HCT116 (cell line): ENCODE data around the gene ARGLU1. TPM values are rescaled to one million over a fixed set of nuclear protein-coding genes. Genes with fewer than 3 reads are reported as not detected.

ENCODE experiments used
- ATAC-seq: fragments of 200-7000 bp; cut with Tn5 transposase; 2 replicates; pipeline ENCODE4 v1.9.1; 2020; ENCODE audit warnings: mild to moderate bottlenecking, moderate library complexity
- BruUV-seq: library from RNA; stranded (reverse); fragments of 400-500 nt; replicated peaks from 2 replicates; lab custom pipeline; 2021; lab: Mats Ljungman, UMichigan
- CTCF ChIA-PET: fragments of 300-600 bp; sonication (Branson Sonifier 250); formaldehyde crosslinking; loops from one replicate; lab custom pipeline; 2021; ENCODE audit warnings: antibody characterized with exemption; lab: Charles Lee
- POLR2A ChIA-PET: fragments of 300-600, 350-600 bp; sonication (Branson Sonifier 250); formaldehyde crosslinking; loops from one replicate; lab custom pipeline; 2021; ENCODE audit warnings: antibody characterized with exemption; lab: Charles Lee
- RAD21 ChIA-PET, 2 experiments: fragments of 300-600 bp; sonication (Branson Sonifier 250); formaldehyde crosslinking; loops; one replicate each; lab custom pipeline; 2023; ENCODE audit warnings: low total read pairs in 2 of 2; ENCODE audit not compliant: uncharacterized antibody in 2 of 2, unreplicated experiment in 2 of 2, low non-redundant PET in 1 of 2; lab: Charles Lee
- DNase-seq: peaks from one replicate; pipeline ENCODE4 v3.0.0-alpha.2; 2010; ENCODE audit warnings: low read depth, low spot score
- H2AFZ ChIP-seq: fragments of 200-600 bp; shearing (Covaris generic), sonication (generic); 2 replicates; pipeline ENCODE4 v1.6.1; 2017; ENCODE audit warnings: low read depth, mixed run types, mixed read lengths, antibody characterized with exemption, low read length; ENCODE audit not compliant: poor library complexity, severe bottlenecking
- H3K27ac ChIP-seq: 2 replicates; pipeline ENCODE4 v1.5.1; 2012; ENCODE audit warnings: low read depth, low read length
- H3K27me3 ChIP-seq: fragments of 200-600 bp; sonication (generic); 2 replicates; pipeline ENCODE4 v1.6.1; 2016; ENCODE audit warnings: mixed run types, low read length, mixed read lengths; ENCODE audit not compliant: insufficient read depth
- H3K36me3 ChIP-seq, 2 experiments: fragments of 200-500 bp in 1 of 2; fragments of 200-600 bp in 1 of 2; sonication (Bioruptor generic) in 1 of 2; sonication (generic) in 1 of 2; 2 replicates each; pipeline versions ENCODE4 v1.5.1 to v1.6.1; 2014 to 2016; ENCODE audit warnings: low read length in 2 of 2, inconsistent platforms in 1 of 2, mixed read lengths in 1 of 2, mixed run types in 1 of 2; ENCODE audit not compliant: insufficient read depth in 2 of 2, control insufficient read depth in 1 of 2
- H3K4me1 ChIP-seq, 2 experiments: fragments of 200-600 bp in 1 of 2; sonication (generic) in 1 of 2; 2 replicates each; pipeline versions ENCODE4 v1.5.1 to v1.6.1; 2012 to 2017; ENCODE audit warnings: low read length in 2 of 2, inconsistent platforms in 1 of 2, mild to moderate bottlenecking in 1 of 2, mixed read lengths in 1 of 2, mixed run types in 1 of 2, moderate library complexity in 1 of 2; ENCODE audit not compliant: insufficient read depth in 2 of 2, control insufficient read depth in 1 of 2
- H3K4me2 ChIP-seq: fragments of 200-600 bp; sonication (generic); 2 replicates; pipeline ENCODE4 v1.6.1; 2017; ENCODE audit warnings: mixed run types, low read length, mixed read lengths
- H3K4me3 ChIP-seq, 2 experiments: fragments of 200-600 bp in 1 of 2; sonication (generic) in 1 of 2; replicated peaks in 1 of 2; 2 replicates each; pipeline ENCODE4 v1.5.1; 2011 to 2016; ENCODE audit warnings: low read length in 2 of 2, control low read depth in 1 of 2, low read depth in 1 of 2, mild to moderate bottlenecking in 1 of 2, mixed read lengths in 1 of 2, mixed run types in 1 of 2
- H3K79me2 ChIP-seq: fragments of 200-600 bp; sonication (generic); 2 replicates; pipeline ENCODE4 v1.6.1; 2017; ENCODE audit warnings: mild to moderate bottlenecking, mixed run types, low read length, moderate library complexity, mixed read lengths; ENCODE audit not compliant: insufficient read depth
- H3K9ac ChIP-seq: fragments of 200-600 bp; sonication (generic); 2 replicates; pipeline ENCODE4 v1.6.1; 2016; ENCODE audit warnings: low read length, mixed read lengths
- H3K9me2 ChIP-seq: fragments of 200-600 bp; sonication (generic), shearing (Covaris generic); 2 replicates; pipeline ENCODE4 v1.6.1; 2017; ENCODE audit warnings: mixed run types, mild to moderate bottlenecking, moderate library complexity; ENCODE audit not compliant: insufficient read depth
- H3K9me3 ChIP-seq, 2 experiments: fragments of 200-500 bp in 1 of 2; fragments of 200-600 bp in 1 of 2; sonication (Bioruptor generic) in 1 of 2; sonication (generic) in 1 of 2; 2 replicates each; pipeline ENCODE4 v1.6.1; 2014 to 2017; ENCODE audit warnings: low read length in 2 of 2, mixed read lengths in 2 of 2, inconsistent platforms in 1 of 2, low read depth in 1 of 2, mild to moderate bottlenecking in 1 of 2, mixed run types in 1 of 2, moderate library complexity in 1 of 2; ENCODE audit not compliant: control insufficient read depth in 1 of 2, insufficient read depth in 1 of 2
- H4K20me1 ChIP-seq: fragments of 200-600 bp; sonication (generic), shearing (Covaris generic); 2 replicates; pipeline ENCODE4 v1.6.1; 2017; ENCODE audit warnings: mixed run types, mild to moderate bottlenecking, moderate library complexity; ENCODE audit not compliant: insufficient read depth
- CBX3 ChIP-seq: IDR thresholded peaks from 2 replicates; pipeline ENCODE4 v1.6.1; 2012; ENCODE audit warnings: low read depth
- CEBPB ChIP-seq: IDR thresholded peaks from 2 replicates; pipeline ENCODE4 v1.6.1; 2012; ENCODE audit warnings: low read depth
- CTCF ChIP-seq, 3 experiments: fragments of 200-600 bp in 1 of 3; sonication (generic) in 1 of 3; IDR thresholded peaks in 2 of 3; conservative IDR thresholded peaks in 1 of 3; 2 replicates each; pipeline ENCODE4 v1.5.1; 2012 to 2017; ENCODE audit warnings: low read depth in 2 of 3, low read length in 2 of 3, antibody characterized with exemption in 1 of 3, borderline replicate concordance in 1 of 3, control low read depth in 1 of 3, mild to moderate bottlenecking in 1 of 3, mixed read lengths in 1 of 3, mixed run types in 1 of 3, moderate library complexity in 1 of 3; ENCODE audit not compliant: insufficient read depth in 1 of 3
- EGR1 ChIP-seq: IDR thresholded peaks from 2 replicates; pipeline ENCODE4 v1.6.1; 2012; ENCODE audit warnings: low read depth
- ELF1 ChIP-seq: IDR thresholded peaks from 2 replicates; pipeline ENCODE4 v1.6.1; 2012; ENCODE audit warnings: low read depth, borderline replicate concordance
- EZH2 ChIP-seq: fragments of 200-600 bp; sonication (generic); IDR thresholded peaks from 2 replicates; pipeline ENCODE4 v1.6.1; 2017; ENCODE audit warnings: antibody characterized with exemption, mixed run types
- EZH2phosphoT487 ChIP-seq: fragments of 200-600 bp; IDR thresholded peaks from 2 replicates; pipeline ENCODE4 v1.6.1; 2018; ENCODE audit warnings: antibody characterized with exemption, borderline replicate concordance
- FOSL1 ChIP-seq: IDR thresholded peaks from 2 replicates; pipeline ENCODE4 v1.6.1; 2012; ENCODE audit warnings: low read depth
- JUND ChIP-seq: IDR thresholded peaks from 2 replicates; pipeline ENCODE4 v1.6.1; 2012
- POLR2AphosphoS5 ChIP-seq: IDR thresholded peaks from 2 replicates; pipeline ENCODE4 v1.6.1; 2011; ENCODE audit warnings: mild to moderate bottlenecking, low read depth, low read length, moderate library complexity
- RAD21 ChIP-seq: IDR thresholded peaks from 2 replicates; pipeline ENCODE4 v1.6.1; 2012; ENCODE audit warnings: low read depth, mild to moderate bottlenecking
- SIN3A ChIP-seq: IDR thresholded peaks from 2 replicates; pipeline ENCODE4 v1.6.1; 2012; ENCODE audit warnings: low read depth
- SP1 ChIP-seq: IDR thresholded peaks from 2 replicates; pipeline ENCODE4 v1.6.1; 2012; ENCODE audit warnings: low read depth
- SRF ChIP-seq: IDR thresholded peaks from 2 replicates; pipeline ENCODE4 v1.6.1; 2012; ENCODE audit warnings: low read depth
- TCF7L2 ChIP-seq: IDR thresholded peaks from 2 replicates; pipeline ENCODE4 v1.7.0; 2011; ENCODE audit warnings: borderline replicate concordance, inconsistent platforms; ENCODE audit not compliant: insufficient read depth, insufficient read length; ENCODE audit errors: extremely low read depth
- YY1 ChIP-seq: IDR thresholded peaks from 2 replicates; pipeline ENCODE4 v1.6.1; 2011; ENCODE audit warnings: low read length, low read depth, moderate library complexity, mild to moderate bottlenecking; ENCODE audit not compliant: insufficient replicate concordance; ENCODE audit errors: extremely low read depth
- ZNF274 ChIP-seq: fragments of 200-500 bp; sonication (Bioruptor generic); IDR thresholded peaks from 2 replicates; pipeline ENCODE4 v1.6.1; 2014; ENCODE audit warnings: mild to moderate bottlenecking, low read depth, low read length, inconsistent platforms
- intact Hi-C: fragments of 100-400 bp; cut with micrococcal nuclease; formaldehyde crosslinking; loops from 2 replicates; pipeline ENCODE4 v1.10.0; 2022
- total RNA-seq: library from RNA; stranded (reverse); gene quantifications from one replicate; pipeline ENCODE4 v1.2.1, GENCODE V29; 2021; ENCODE audit not compliant: unreplicated experiment
- TF ChIP-seq, protein P1 (sequence below): IDR thresholded peaks from 2 replicates; pipeline ENCODE4 v1.6.1; 2011; ENCODE audit warnings: mild to moderate bottlenecking, low read length, moderate library complexity; ENCODE audit not compliant: insufficient replicate concordance; ENCODE audit errors: extremely low read depth

The ARGLU1 gene
- total RNA-seq, 1 experiment from 2014 or later = 57.8 TPM

DNA sequence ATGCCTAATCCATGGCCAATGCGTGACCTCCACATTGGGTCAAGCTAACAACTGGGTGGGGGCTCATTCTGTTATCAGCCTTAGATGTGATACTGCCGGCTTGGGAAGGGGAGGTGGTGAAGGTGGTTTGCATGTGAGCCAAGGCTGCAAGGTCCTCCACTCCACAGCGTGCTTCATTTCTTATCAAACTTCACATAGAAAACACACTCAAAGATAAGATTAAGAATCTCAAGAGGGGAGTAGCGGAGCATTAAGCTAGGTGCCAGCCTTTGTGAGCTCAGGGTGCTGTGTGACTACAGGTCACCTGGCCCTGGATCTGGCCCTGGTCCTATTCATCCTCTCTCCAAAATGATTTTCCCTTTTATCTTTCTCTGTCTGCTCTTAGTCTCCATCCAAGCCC is 13.3 kb upstream of the ARGLU1 start:
- ATAC-seq (no peak), DNase-seq (no peak)
- Histone ChIP-seq H3K9me3 (peaks cover 0 to 7% of the 10 kb centered on the region in 2 experiments; a peak in 1 of 4 replicates), H3K79me2 (no peaks in the 10 kb centered on the region), H2AFZ (no peak overlapping the region), H3K4me1 (no peaks in the 10 kb centered on the region), H3K4me3 (no peak overlapping the region), H3K4me2 (no peak overlapping the region), H3K27me3 (no peaks in the 10 kb centered on the region), H3K27ac (no peak overlapping the region), H3K36me3 (no peaks in the 10 kb centered on the region), H3K9ac (no peak overlapping the region), H3K9me2 (no peaks in the 10 kb centered on the region), H4K20me1 (no peaks in the 10 kb centered on the region)
- POLR2A ChIA-PET = no interaction called here
- CTCF ChIA-PET = no interaction called here
- RAD21 ChIA-PET = no interaction called here
- TF ChIP-seq JUND (no peak), CBX3 (no peak), TCF7L2 (no peak), EGR1 (no peak), EZH2 (no peak), EZH2phosphoT487 (no peak), ZNF274 (no peak), POLR2AphosphoS5 (no peak), FOSL1 (no peak), SP1 (no peak), YY1 (no peak), CTCF (IDR thresholded peaks at IDR 0.05 in 2 of 3, conservative IDR thresholded peaks at IDR 0.05 in 1 of 3; ENCODE audit: borderline replicate concordance in 1 of 3, insufficient read depth in 1 of 3, low read depth in 2 of 3, low read length in 2 of 3) (no peak), SRF (no peak), RAD21 (no peak), SIN3A (no peak), CEBPB (no peak), ELF1 (no peak)
- TF ChIP-seq, protein P1, sequence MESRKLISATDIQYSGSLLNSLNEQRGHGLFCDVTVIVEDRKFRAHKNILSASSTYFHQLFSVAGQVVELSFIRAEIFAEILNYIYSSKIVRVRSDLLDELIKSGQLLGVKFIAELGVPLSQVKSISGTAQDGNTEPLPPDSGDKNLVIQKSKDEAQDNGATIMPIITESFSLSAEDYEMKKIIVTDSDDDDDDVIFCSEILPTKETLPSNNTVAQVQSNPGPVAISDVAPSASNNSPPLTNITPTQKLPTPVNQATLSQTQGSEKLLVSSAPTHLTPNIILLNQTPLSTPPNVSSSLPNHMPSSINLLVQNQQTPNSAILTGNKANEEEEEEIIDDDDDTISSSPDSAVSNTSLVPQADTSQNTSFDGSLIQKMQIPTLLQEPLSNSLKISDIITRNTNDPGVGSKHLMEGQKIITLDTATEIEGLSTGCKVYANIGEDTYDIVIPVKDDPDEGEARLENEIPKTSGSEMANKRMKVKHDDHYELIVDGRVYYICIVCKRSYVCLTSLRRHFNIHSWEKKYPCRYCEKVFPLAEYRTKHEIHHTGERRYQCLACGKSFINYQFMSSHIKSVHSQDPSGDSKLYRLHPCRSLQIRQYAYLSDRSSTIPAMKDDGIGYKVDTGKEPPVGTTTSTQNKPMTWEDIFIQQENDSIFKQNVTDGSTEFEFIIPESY = no peak
- intact Hi-C loops = no loop called here
- no TSS peak for BruUV-seq
